Chondrocyte (in vitro differentiated cells): ENCODE data around the gene CACYBP. TPM values are rescaled to one million over a fixed set of nuclear protein-coding genes. Genes with fewer than 3 reads are reported as not detected.
A peak's percentile ranks its signal among the peaks of the same experiment; 100 is the strongest.

Experiments
- DNase-seq: peaks from one replicate; pipeline ENCODE4 v3.0.0; 2021; ENCODE audit warnings: mixed read lengths, low spot score
- H3K27ac Mint-ChIP-seq: one replicate; pipeline ENCODE4 v1.8.0; 2021; ENCODE audit warnings: mild to moderate bottlenecking, moderate library complexity, mixed read lengths; ENCODE audit not compliant: unreplicated experiment
- H3K27me3 Mint-ChIP-seq: 2 replicates; pipeline ENCODE4 v1.8.0; 2021; ENCODE audit warnings: low read depth, mixed read lengths
- H3K36me3 Mint-ChIP-seq: 2 replicates; pipeline ENCODE4 v1.8.0; 2021; ENCODE audit warnings: low read depth, mixed read lengths
- H3K4me1 Mint-ChIP-seq: 2 replicates; pipeline ENCODE4 v1.8.0; 2021; ENCODE audit warnings: low read depth, mild to moderate bottlenecking, mixed read lengths
- H3K4me3 Mint-ChIP-seq: one replicate; pipeline ENCODE4 v1.8.0; 2021; ENCODE audit warnings: mild to moderate bottlenecking, moderate library complexity, mixed read lengths; ENCODE audit not compliant: unreplicated experiment
- H3K9me3 Mint-ChIP-seq: 2 replicates; pipeline ENCODE4 v1.8.0; 2021; ENCODE audit warnings: low read depth, mixed read lengths
- CTCF ChIP-seq: fragments of 200-600 bp; sonication (generic); IDR thresholded peaks from 2 replicates; pipeline ENCODE4 v1.5.0; 2021; ENCODE audit warnings: antibody characterized with exemption, mild to moderate bottlenecking, moderate library complexity
- total RNA-seq: library from RNA; stranded (reverse); gene quantifications from 3 replicates; pipeline ENCODE4 v1.2.1, GENCODE V29; 2021

Gene CACYBP
- total RNA-seq, 1 donor from 2014 or later, result 65.4 TPM

- no peaks in the 10 kb centered on the region for H3K27me3 Mint-ChIP-seq
- H3K9me3 Mint-ChIP-seq, result no peaks in the 10 kb centered on the region
- TF ChIP-seq CTCF, result no peak
- H3K4me1 Mint-ChIP-seq, result no peaks in the 10 kb centered on the region
- peaks cover 1% of the 10 kb centered on the region for H3K36me3 Mint-ChIP-seq
- no peak overlapping the region for H3K4me3 Mint-ChIP-seq
- no peak overlapping the region for H3K27ac Mint-ChIP-seq
- no peak for DNase-seq
Observed at GRCh38 chr1:174988539-174988938, 11.2 kb upstream of the CACYBP start.

GRCh38 chr1:174988986-174989385 is 10.8 kb upstream of the CACYBP start:
- Mint-ChIP-seq H3K4me1 (no peaks in the 10 kb centered on the region), H3K27ac (no peak overlapping the region), H3K36me3 (peaks cover 1% of the 10 kb centered on the region), H3K4me3 (no peak overlapping the region), H3K9me3 (no peaks in the 10 kb centered on the region), H3K27me3 (no peaks in the 10 kb centered on the region)
- DNase-seq, result no peak
- TF ChIP-seq CTCF, result no peak

GRCh38 chr1:174989536-174990220 is 10.1 kb upstream of the CACYBP start:
- peaks cover 1% of the 10 kb centered on the region for H3K36me3 Mint-ChIP-seq
- no peaks in the 10 kb centered on the region for H3K9me3 Mint-ChIP-seq

GRCh38 chr1:174990382-174990999 is 9.3 kb upstream of the CACYBP start:
- Mint-ChIP-seq H3K27me3 (no peaks in the 10 kb centered on the region), H3K9me3 (no peaks in the 10 kb centered on the region)
- no peak for TF ChIP-seq CTCF

More at GRCh38 chr1:174989536-174990220, 10.1 kb upstream of the CACYBP start:
- Mint-ChIP-seq H3K4me3 (no peak overlapping the region), H3K27ac (no peak overlapping the region), H3K4me1 (no peaks in the 10 kb centered on the region), H3K27me3 (no peaks in the 10 kb centered on the region)
- no peak for DNase-seq
- no peak for TF ChIP-seq CTCF

GRCh38 chr1:174991473-174991872 is 8.3 kb upstream of the CACYBP start:
- peaks cover 8% of the 10 kb centered on the region for H3K4me1 Mint-ChIP-seq
- no peak overlapping the region for H3K4me3 Mint-ChIP-seq
- TF ChIP-seq CTCF, result no peak
- H3K27ac Mint-ChIP-seq, result no peak overlapping the region
- DNase-seq, result no peak
- peaks cover 1% of the 10 kb centered on the region for H3K36me3 Mint-ChIP-seq
- no peaks in the 10 kb centered on the region for H3K9me3 Mint-ChIP-seq
- H3K27me3 Mint-ChIP-seq, result no peaks in the 10 kb centered on the region

More at GRCh38 chr1:174990382-174990999, 9.3 kb upstream of the CACYBP start:
- H3K36me3 Mint-ChIP-seq, result peaks cover 1% of the 10 kb centered on the region
- H3K4me3 Mint-ChIP-seq, result peak overlapping the region; percentile 42
- peaks cover 4% of the 10 kb centered on the region for H3K4me1 Mint-ChIP-seq
- no peak overlapping the region for H3K27ac Mint-ChIP-seq
- DNase-seq, result no peak
